Muscle layer of colon (tissue), 2 donors: Measurements from ENCODE around the gene MACROD2.

Source experiments
- H3K27ac ChIP-seq: one replicate; pipeline ENCODE4 v1.7.0; 2013; ENCODE audit warnings: low read depth, mild to moderate bottlenecking, low read length, moderate library complexity
- H3K27me3 ChIP-seq, 2 donors: one replicate each; pipeline ENCODE4 v1.7.0; 2013; ENCODE audit warnings: low read length in 2 of 2, mild to moderate bottlenecking in 2 of 2; ENCODE audit not compliant: insufficient read depth in 2 of 2, control insufficient read depth in 1 of 2
- H3K36me3 ChIP-seq: one replicate; pipeline ENCODE4 v1.7.0; 2013; ENCODE audit warnings: mild to moderate bottlenecking, low read length; ENCODE audit not compliant: insufficient read depth
- H3K4me1 ChIP-seq: one replicate; pipeline ENCODE4 v1.7.0; 2013; ENCODE audit warnings: mild to moderate bottlenecking, low read length; ENCODE audit not compliant: insufficient read depth
- H3K4me3 ChIP-seq, 2 donors: one replicate each; pipeline ENCODE4 v1.7.0; 2013; ENCODE audit warnings: low read length in 2 of 2, low read depth in 1 of 2, mild to moderate bottlenecking in 1 of 2, moderate library complexity in 1 of 2
- H3K9ac ChIP-seq: one replicate; pipeline ENCODE4 v1.7.0; 2013; ENCODE audit warnings: low read length
- H3K9me3 ChIP-seq: one replicate; pipeline ENCODE4 v1.7.0; 2013; ENCODE audit warnings: mild to moderate bottlenecking, low read length
- donor health status: abdominal sarcoma.
- donor health status: Adenocarcinoma of cecum.

The MACROD2 gene

GRCh38 chr20:14341801-14342200 is 346.5 kb downstream of the MACROD2 start:
- H3K27ac ChIP-seq = no peak overlapping the region
- no peaks in the 10 kb centered on the region for H3K4me1 ChIP-seq

DNA sequence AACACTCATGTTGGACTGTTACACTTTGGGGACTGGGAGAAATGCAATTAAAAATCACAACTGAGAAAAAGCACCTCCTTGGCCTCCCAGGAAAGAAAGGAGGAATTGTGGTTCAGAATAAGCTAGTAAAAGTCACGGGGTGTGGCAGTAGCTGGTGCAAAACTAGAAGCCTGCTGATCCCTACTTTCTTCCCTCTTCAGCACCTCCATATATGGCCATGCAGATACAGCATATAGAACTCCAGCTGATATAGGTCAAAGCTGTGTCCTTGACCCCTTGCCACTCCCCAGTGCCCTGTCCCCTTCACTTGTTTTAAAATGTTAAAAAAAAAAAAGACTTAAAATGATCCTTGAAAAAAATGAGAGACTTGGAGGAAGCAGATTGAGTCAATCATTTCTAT is 347.6 kb downstream of the MACROD2 start:
- H3K27me3 ChIP-seq = no peaks in the 10 kb centered on the region
- no peak overlapping the region for H3K27ac ChIP-seq
- H3K4me3 ChIP-seq = no peak overlapping the region
- no peak overlapping the region for H3K9ac ChIP-seq
- H3K9me3 ChIP-seq = no peaks in the 10 kb centered on the region
- H3K4me1 ChIP-seq = no peaks in the 10 kb centered on the region
- no peaks in the 10 kb centered on the region for H3K36me3 ChIP-seq

More at GRCh38 chr20:14341801-14342200, 346.5 kb downstream of the MACROD2 start:
- Histone ChIP-seq H3K9me3 (no peaks in the 10 kb centered on the region), H3K4me3 (no peak overlapping the region), H3K27me3 (no peaks in the 10 kb centered on the region), H3K9ac (no peak overlapping the region), H3K36me3 (no peaks in the 10 kb centered on the region)

- Histone ChIP-seq H3K27me3 (no peaks in the 10 kb centered on the region), H3K4me1 (no peaks in the 10 kb centered on the region), H3K9ac (no peak overlapping the region), H3K36me3 (no peaks in the 10 kb centered on the region), H3K4me3 (no peak overlapping the region), H3K9me3 (no peaks in the 10 kb centered on the region), H3K27ac (no peak overlapping the region)
These were observed 348.3 kb downstream of the MACROD2 start for GRCh38 chr20:14343491-14344065.

DNA sequence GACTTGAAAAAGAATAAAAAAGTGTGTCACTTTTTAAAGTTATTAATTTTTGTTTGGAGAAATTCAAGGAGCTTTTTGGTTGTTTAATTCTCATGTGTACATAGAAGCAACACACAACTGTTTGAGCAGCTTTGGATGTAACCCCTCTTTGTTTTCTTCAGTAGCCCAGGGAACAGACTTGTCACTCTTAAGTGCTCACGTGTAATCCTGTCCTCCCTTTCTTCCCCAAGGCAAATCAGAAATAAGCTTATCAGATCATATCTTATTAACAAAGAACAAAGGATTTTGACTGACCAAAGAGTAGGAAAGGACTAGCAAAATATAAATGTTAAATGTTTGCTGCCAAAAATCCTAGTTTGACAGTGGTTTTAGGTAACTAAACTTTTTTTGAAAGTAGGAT is 349.4 kb downstream of the MACROD2 start:
- H3K9me3 ChIP-seq = no peaks in the 10 kb centered on the region
- no peaks in the 10 kb centered on the region for H3K4me1 ChIP-seq
- no peaks in the 10 kb centered on the region for H3K36me3 ChIP-seq
- H3K4me3 ChIP-seq = no peak overlapping the region
- no peak overlapping the region for H3K27ac ChIP-seq
- no peaks in the 10 kb centered on the region for H3K27me3 ChIP-seq
- no peak overlapping the region for H3K9ac ChIP-seq

- Histone ChIP-seq H3K36me3 (no peaks in the 10 kb centered on the region), H3K9me3 (no peaks in the 10 kb centered on the region), H3K27me3 (no peaks in the 10 kb centered on the region), H3K4me1 (no peaks in the 10 kb centered on the region), H3K27ac (no peak overlapping the region), H3K4me3 (no peak overlapping the region), H3K9ac (no peak overlapping the region)
These were observed 360.5 kb downstream of the MACROD2 start for GRCh38 chr20:14355791-14356190.

DNA sequence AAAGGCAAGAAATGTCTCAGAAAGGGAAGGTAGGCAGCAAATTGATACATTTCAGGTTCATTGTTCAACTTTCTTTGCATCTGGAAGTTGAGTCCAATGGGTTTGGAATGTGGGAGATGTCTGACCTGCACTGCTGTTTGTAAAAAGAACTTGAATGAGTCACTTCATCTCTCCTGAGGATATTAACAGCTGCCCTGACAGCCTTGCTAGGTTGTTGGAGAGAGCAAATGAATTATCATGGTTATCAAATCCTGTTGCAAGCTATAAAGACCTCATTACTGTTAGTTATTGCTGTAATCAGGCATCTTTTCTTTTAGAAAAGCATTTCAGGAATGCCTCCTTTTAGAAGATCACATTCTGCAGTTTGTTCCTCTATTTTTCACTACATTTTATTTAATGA is 365.1 kb downstream of the MACROD2 start:
- Histone ChIP-seq H3K9me3 (no peaks in the 10 kb centered on the region), H3K9ac (no peak overlapping the region), H3K36me3 (no peaks in the 10 kb centered on the region), H3K4me3 (no peak overlapping the region), H3K27ac (no peak overlapping the region), H3K27me3 (no peaks in the 10 kb centered on the region), H3K4me1 (no peaks in the 10 kb centered on the region)

DNA sequence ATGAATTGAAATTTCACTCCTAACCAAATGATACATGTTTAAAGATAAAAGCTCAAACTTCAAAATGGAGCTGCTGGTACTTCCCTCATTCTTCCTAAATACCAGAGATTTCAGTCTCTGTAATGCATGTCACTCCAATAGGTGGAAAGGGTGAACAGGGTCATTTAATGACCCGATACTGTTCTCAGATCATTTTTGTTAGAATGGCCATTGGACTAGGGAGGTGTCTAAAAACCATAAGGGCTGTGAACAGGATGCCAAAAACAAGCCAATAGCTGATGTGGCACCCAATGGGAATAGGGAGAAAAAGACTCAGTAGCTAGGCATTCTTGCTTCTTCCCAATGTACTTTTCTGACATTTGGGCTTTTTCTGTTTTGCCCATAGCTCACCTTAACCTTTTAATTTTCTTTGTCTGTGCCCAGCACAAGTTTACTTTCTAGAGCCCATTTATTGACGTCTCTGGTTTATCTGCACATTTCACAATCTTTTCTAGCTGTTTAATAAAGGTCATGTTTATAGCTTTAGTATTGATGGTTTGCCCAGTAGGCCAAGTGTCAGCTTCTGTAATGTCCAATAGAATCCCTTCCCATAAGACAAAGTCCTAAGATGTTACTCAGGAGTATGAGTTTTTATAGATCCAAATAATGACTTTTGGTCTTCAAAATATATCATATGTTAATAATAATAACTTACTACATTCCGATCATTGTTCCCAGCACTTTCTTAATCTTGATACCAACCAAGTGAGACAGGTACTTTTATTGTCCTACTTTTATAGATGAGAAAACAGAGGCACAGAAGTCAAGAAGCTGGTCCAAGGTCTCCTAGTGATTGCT is 366.4 kb downstream of the MACROD2 start:
- Histone ChIP-seq H3K9ac (no peak overlapping the region), H3K4me1 (no peaks in the 10 kb centered on the region)

DNA sequence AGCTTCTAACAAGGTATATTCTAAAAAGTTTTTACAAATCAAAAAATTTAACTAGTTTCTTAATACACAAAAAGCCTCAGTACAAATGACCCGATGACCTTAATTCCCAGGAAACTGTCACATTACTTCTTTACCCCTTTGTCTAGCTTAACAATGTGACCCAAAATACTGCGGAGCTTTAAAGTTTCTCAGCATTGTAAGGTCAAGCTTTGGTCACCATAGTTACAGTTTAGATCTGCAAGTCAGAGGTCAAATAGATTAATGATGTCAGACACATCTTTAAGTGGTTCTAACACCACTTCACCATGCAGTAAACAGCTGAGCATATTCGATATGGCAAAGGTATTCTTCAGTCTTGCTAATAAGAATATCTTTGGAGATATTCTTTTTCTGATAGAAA is 378.9 kb downstream of the MACROD2 start:
- Histone ChIP-seq H3K4me1 (no peaks in the 10 kb centered on the region), H3K27me3 (no peaks in the 10 kb centered on the region), H3K9ac (no peak overlapping the region), H3K36me3 (no peaks in the 10 kb centered on the region), H3K9me3 (no peaks in the 10 kb centered on the region), H3K27ac (no peak overlapping the region), H3K4me3 (no peak overlapping the region)

More for the DNA sequence above, 366.4 kb downstream of the MACROD2 start:
- Histone ChIP-seq H3K27ac (no peak overlapping the region), H3K9me3 (no peaks in the 10 kb centered on the region), H3K36me3 (no peaks in the 10 kb centered on the region), H3K27me3 (no peaks in the 10 kb centered on the region), H3K4me3 (no peak overlapping the region)

DNA sequence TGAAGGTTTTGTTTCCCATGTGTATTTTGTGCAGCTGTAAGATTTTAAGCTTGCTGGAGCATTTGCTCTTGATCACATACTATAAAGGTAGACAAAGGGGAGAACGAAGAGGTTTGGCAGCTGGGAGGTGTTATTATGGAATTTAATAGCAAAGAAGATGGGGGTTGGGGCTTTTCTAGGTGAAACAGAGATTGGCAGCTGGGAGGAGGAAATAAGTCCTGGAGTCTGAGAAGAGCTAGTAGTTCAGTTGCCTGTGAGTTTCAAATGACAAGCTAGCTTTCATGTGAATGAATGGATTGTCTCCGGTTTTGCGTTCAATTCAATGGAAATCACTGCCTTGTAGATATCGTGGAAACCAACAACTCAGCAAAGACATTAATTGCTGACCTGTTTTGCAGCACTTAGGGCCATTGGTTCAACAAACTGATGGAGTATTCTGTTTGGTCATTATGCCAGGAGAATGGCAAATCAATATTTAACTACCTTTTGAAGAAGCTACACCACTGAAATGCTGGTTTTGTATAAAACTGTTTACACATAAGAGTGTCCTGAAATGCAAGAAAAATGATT is 380.2 kb downstream of the MACROD2 start:
- Histone ChIP-seq H3K9me3 (no peaks in the 10 kb centered on the region), H3K36me3 (no peaks in the 10 kb centered on the region), H3K4me1 (no peaks in the 10 kb centered on the region), H3K9ac (no peak overlapping the region), H3K27ac (no peak overlapping the region), H3K27me3 (no peaks in the 10 kb centered on the region), H3K4me3 (no peak overlapping the region)

- H3K9ac ChIP-seq = no peak overlapping the region
- H3K27ac ChIP-seq = no peak overlapping the region
- no peaks in the 10 kb centered on the region for H3K4me1 ChIP-seq
- no peaks in the 10 kb centered on the region for H3K27me3 ChIP-seq
- no peaks in the 10 kb centered on the region for H3K9me3 ChIP-seq
- H3K4me3 ChIP-seq = no peak overlapping the region
- H3K36me3 ChIP-seq = no peaks in the 10 kb centered on the region
These were observed 383.0 kb downstream of the MACROD2 start for GRCh38 chr20:14378326-14378725.

- Histone ChIP-seq H3K4me3 (no peak overlapping the region), H3K9me3 (no peaks in the 10 kb centered on the region), H3K4me1 (no peaks in the 10 kb centered on the region), H3K36me3 (no peaks in the 10 kb centered on the region), H3K9ac (no peak overlapping the region), H3K27me3 (no peaks in the 10 kb centered on the region), H3K27ac (no peak overlapping the region)
These were observed 388.0 kb downstream of the MACROD2 start for GRCh38 chr20:14383335-14383734.
